Astrocyte (in vitro differentiated cells and primary cell): ENCODE results near the gene TNIK. TPM values are rescaled to one million over a fixed set of nuclear protein-coding genes. Genes with fewer than 3 reads are reported as not detected.

ENCODE experiments used
- DNase-seq: peaks from one replicate; pipeline ENCODE4 v3.0.0-alpha.2; 2010; ENCODE audit warnings: low read depth
- FAIRE-seq: peaks from 2 replicates; lab custom pipeline; 2011; peaks lifted over from hg19 to GRCh38; lab: Jason Lieb, UNC
- H2AFZ ChIP-seq: 2 replicates; pipeline ENCODE4 v1.6.0; 2012; ENCODE audit warnings: low read depth, low read length, inconsistent platforms
- H3K27ac ChIP-seq: 2 replicates; pipeline ENCODE4 v1.5.1; 2011; ENCODE audit warnings: low read depth, low read length, inconsistent platforms
- H3K27me3 ChIP-seq: 2 replicates; pipeline ENCODE4 v1.6.0; 2011; ENCODE audit warnings: low read length, inconsistent platforms; ENCODE audit not compliant: insufficient read depth
- H3K36me3 ChIP-seq: 2 replicates; pipeline ENCODE4 v1.5.1; 2011; ENCODE audit warnings: low read length, inconsistent platforms; ENCODE audit not compliant: insufficient read depth
- H3K4me1 ChIP-seq: 2 replicates; pipeline ENCODE4 v1.5.1; 2011; ENCODE audit warnings: low read length, inconsistent platforms; ENCODE audit not compliant: insufficient read depth
- H3K4me2 ChIP-seq: 2 replicates; pipeline ENCODE4 v1.6.0; 2012; ENCODE audit warnings: low read length, inconsistent platforms
- H3K4me3 ChIP-seq: 2 replicates; pipeline ENCODE4 v1.5.1; 2011; ENCODE audit warnings: low read depth, mild to moderate bottlenecking, low read length, inconsistent platforms; ENCODE audit not compliant: insufficient read depth
- H3K79me2 ChIP-seq: 2 replicates; pipeline ENCODE4 v1.6.0; 2012; ENCODE audit warnings: mild to moderate bottlenecking, low read length, inconsistent platforms; ENCODE audit not compliant: insufficient read depth
- H3K9ac ChIP-seq: 2 replicates; pipeline ENCODE4 v1.6.0; 2012; ENCODE audit warnings: mild to moderate bottlenecking, low read length, inconsistent platforms
- H3K9me3 ChIP-seq: 2 replicates; pipeline ENCODE4 v1.5.1; 2012; ENCODE audit warnings: low read depth, mild to moderate bottlenecking, low read length, inconsistent platforms; ENCODE audit not compliant: insufficient read depth
- H4K20me1 ChIP-seq: 2 replicates; pipeline ENCODE4 v1.6.0; 2012; ENCODE audit warnings: low read length, inconsistent platforms; ENCODE audit not compliant: insufficient read depth
- H3K27ac Mint-ChIP-seq: one replicate; pipeline ENCODE4 v1.8.0; 2021; ENCODE audit warnings: mild to moderate bottlenecking, mixed read lengths; ENCODE audit not compliant: unreplicated experiment
- H3K27me3 Mint-ChIP-seq: one replicate; pipeline ENCODE4 v1.8.0; 2021; ENCODE audit warnings: low read depth, mixed read lengths; ENCODE audit not compliant: unreplicated experiment
- H3K36me3 Mint-ChIP-seq: one replicate; pipeline ENCODE4 v1.8.0; 2021; ENCODE audit warnings: low read depth, mixed read lengths; ENCODE audit not compliant: unreplicated experiment
- H3K4me1 Mint-ChIP-seq: one replicate; pipeline ENCODE4 v1.8.0; 2021; ENCODE audit warnings: low read depth, mixed read lengths; ENCODE audit not compliant: unreplicated experiment
- H3K4me3 Mint-ChIP-seq: one replicate; pipeline ENCODE4 v1.8.0; 2021; ENCODE audit warnings: mild to moderate bottlenecking, moderate library complexity, mixed read lengths; ENCODE audit not compliant: unreplicated experiment
- H3K9me3 Mint-ChIP-seq: one replicate; pipeline ENCODE4 v1.8.0; 2021; ENCODE audit warnings: mild to moderate bottlenecking, mixed read lengths; ENCODE audit not compliant: unreplicated experiment
- EZH2 ChIP-seq: IDR thresholded peaks from 2 replicates; pipeline ENCODE4 v1.6.1; 2012; ENCODE audit warnings: mild to moderate bottlenecking, low read length, inconsistent platforms; ENCODE audit not compliant: insufficient read depth
- total RNA-seq: library from RNA; stranded (reverse); gene quantifications from 2 replicates; pipeline ENCODE4 v1.2.1, GENCODE V29; 2021
- TF ChIP-seq, protein P1 (sequence below): IDR thresholded peaks from 2 replicates; pipeline ENCODE4 v1.5.1; 2011; ENCODE audit warnings: low read depth, mild to moderate bottlenecking, inconsistent platforms, low read length, moderate library complexity; ENCODE audit not compliant: insufficient read depth

TNIK gene
- total RNA-seq, 1 donor from 2014 or later, result 70.0 TPM

DNA sequence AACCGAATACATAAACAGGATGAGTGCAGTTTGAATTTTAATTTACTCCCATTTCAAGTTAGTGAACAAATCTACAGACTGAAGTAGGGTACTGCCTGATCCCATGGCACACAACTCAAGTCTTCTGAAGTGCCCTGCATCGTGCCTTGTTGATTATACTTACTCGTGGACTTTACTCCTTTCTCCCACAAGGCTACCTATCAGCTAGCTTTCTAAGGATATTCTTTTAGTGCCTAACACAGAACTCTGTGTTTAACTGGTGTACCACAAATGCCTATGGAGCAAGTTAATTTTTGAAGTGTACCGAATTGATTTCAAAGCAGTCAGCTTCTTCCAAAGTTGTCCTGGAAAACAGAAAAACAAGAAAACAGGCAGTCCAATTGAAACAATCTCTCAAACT, 119.8 kb downstream of the TNIK start:
- no peak for FAIRE-seq
- no peak overlapping the region for H3K27ac Mint-ChIP-seq
- no peaks in the 10 kb centered on the region for H3K4me1 ChIP-seq

DNA sequence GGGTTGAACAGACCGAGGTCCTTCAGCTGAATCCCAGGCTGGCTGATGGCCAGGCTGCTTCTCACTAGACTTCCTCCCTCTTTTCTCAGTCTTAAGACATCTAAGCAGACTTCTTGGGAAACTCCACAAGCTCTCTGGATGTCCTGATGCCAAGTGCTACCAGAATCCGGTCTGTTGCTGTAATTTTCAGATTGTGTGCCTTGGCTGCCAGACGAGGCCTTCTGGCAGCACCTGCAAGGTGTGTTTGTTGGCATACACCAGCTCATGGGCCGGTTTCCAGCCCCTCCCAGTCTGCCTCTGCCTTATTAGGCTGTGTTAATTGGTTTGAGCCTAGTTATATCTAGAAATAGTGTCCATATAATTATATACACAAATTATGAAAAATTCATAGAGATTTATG, 120.6 kb downstream of the TNIK start:
- Histone ChIP-seq H3K9ac (no peak overlapping the region), H2AFZ (no peak overlapping the region), H3K36me3 (no peaks in the 10 kb centered on the region), H3K9me3 (no peaks in the 10 kb centered on the region), H4K20me1 (peaks cover 3% of the 10 kb centered on the region), H3K4me1 (no peaks in the 10 kb centered on the region), H3K27ac (no peak overlapping the region), H3K4me2 (no peak overlapping the region), H3K79me2 (peaks cover 2% of the 10 kb centered on the region), H3K4me3 (no peak overlapping the region), H3K27me3 (no peaks in the 10 kb centered on the region)
- no peak for TF ChIP-seq EZH2
- TF ChIP-seq, protein P1, sequence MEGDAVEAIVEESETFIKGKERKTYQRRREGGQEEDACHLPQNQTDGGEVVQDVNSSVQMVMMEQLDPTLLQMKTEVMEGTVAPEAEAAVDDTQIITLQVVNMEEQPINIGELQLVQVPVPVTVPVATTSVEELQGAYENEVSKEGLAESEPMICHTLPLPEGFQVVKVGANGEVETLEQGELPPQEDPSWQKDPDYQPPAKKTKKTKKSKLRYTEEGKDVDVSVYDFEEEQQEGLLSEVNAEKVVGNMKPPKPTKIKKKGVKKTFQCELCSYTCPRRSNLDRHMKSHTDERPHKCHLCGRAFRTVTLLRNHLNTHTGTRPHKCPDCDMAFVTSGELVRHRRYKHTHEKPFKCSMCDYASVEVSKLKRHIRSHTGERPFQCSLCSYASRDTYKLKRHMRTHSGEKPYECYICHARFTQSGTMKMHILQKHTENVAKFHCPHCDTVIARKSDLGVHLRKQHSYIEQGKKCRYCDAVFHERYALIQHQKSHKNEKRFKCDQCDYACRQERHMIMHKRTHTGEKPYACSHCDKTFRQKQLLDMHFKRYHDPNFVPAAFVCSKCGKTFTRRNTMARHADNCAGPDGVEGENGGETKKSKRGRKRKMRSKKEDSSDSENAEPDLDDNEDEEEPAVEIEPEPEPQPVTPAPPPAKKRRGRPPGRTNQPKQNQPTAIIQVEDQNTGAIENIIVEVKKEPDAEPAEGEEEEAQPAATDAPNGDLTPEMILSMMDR, result no peak
- no peak for FAIRE-seq
- DNase-seq, result no peak
- no peaks in the 10 kb centered on the region for H3K27me3 Mint-ChIP-seq
- H3K36me3 Mint-ChIP-seq, result peaks cover 11% of the 10 kb centered on the region
- no peak overlapping the region for H3K4me3 Mint-ChIP-seq
- peaks cover 6% of the 10 kb centered on the region for H3K4me1 Mint-ChIP-seq
- H3K9me3 Mint-ChIP-seq, result peaks cover 2% of the 10 kb centered on the region
- H3K27ac Mint-ChIP-seq, result no peak overlapping the region

More for the DNA sequence above, 119.8 kb downstream of the TNIK start:
- Histone ChIP-seq H2AFZ (no peak overlapping the region), H3K4me2 (no peak overlapping the region), H3K9me3 (no peaks in the 10 kb centered on the region), H4K20me1 (peaks cover 3% of the 10 kb centered on the region), H3K27ac (no peak overlapping the region), H3K9ac (no peak overlapping the region), H3K4me3 (no peak overlapping the region), H3K79me2 (peaks cover 2% of the 10 kb centered on the region), H3K27me3 (no peaks in the 10 kb centered on the region), H3K36me3 (no peaks in the 10 kb centered on the region)
- peaks cover 11% of the 10 kb centered on the region for H3K36me3 Mint-ChIP-seq
- peaks cover 2% of the 10 kb centered on the region for H3K9me3 Mint-ChIP-seq
- H3K4me1 Mint-ChIP-seq, result peaks cover 7% of the 10 kb centered on the region
- TF ChIP-seq, protein P1, result no peak
- TF ChIP-seq EZH2, result no peak
- DNase-seq, result no peak
- no peaks in the 10 kb centered on the region for H3K27me3 Mint-ChIP-seq
- H3K4me3 Mint-ChIP-seq, result no peak overlapping the region

- H3K9me3 Mint-ChIP-seq, result peaks cover 2% of the 10 kb centered on the region
- TF ChIP-seq, protein P1, result no peak
- TF ChIP-seq EZH2, result no peak
- H3K4me1 ChIP-seq, result no peaks in the 10 kb centered on the region
- no peaks in the 10 kb centered on the region for H3K27me3 Mint-ChIP-seq
- H3K27ac ChIP-seq, result no peak overlapping the region
- H3K79me2 ChIP-seq, result peaks cover 2% of the 10 kb centered on the region
- no peak overlapping the region for H3K9ac ChIP-seq
- peaks cover 5% of the 10 kb centered on the region for H3K36me3 Mint-ChIP-seq
- H4K20me1 ChIP-seq, result peaks cover 7% of the 10 kb centered on the region
- H3K4me1 Mint-ChIP-seq, result peaks cover 12% of the 10 kb centered on the region
- DNase-seq (no peak), FAIRE-seq (no peak)
- H3K4me3 Mint-ChIP-seq, result no peak overlapping the region
- H3K36me3 ChIP-seq, result no peaks in the 10 kb centered on the region
- H2AFZ ChIP-seq, result no peak overlapping the region
- no peak overlapping the region for H3K4me3 ChIP-seq
- no peaks in the 10 kb centered on the region for H3K27me3 ChIP-seq
- no peaks in the 10 kb centered on the region for H3K9me3 ChIP-seq
- H3K27ac Mint-ChIP-seq, result no peak overlapping the region
- no peak overlapping the region for H3K4me2 ChIP-seq
These were observed 123.8 kb downstream of the TNIK start for GRCh38 chr3:171336406-171336805.
